PC-3 (cell line): ENCODE data around the gene FAM163B. TPM values are rescaled to one million over a fixed set of nuclear protein-coding genes. Genes with fewer than 3 reads are reported as not detected.

ENCODE experiments used
- ATAC-seq: fragments of 200-7000 bp; cut with Tn5 transposase; 2 replicates; pipeline ENCODE4 v1.9.1; 2020; ENCODE audit warnings: mild to moderate bottlenecking, moderate library complexity
- BruUV-seq: library from RNA; stranded (reverse); fragments of 400-500 nt; replicated peaks from 2 replicates; lab custom pipeline; 2021; lab: Mats Ljungman, UMichigan
- CTCF ChIA-PET: fragments of 300-600 bp; sonication (Branson Sonifier 250); formaldehyde crosslinking; loops from one replicate; lab custom pipeline; 2022; ENCODE audit warnings: antibody characterized with exemption; lab: Charles Lee
- POLR2A ChIA-PET: fragments of 300-600 bp; sonication (Branson Sonifier 250); formaldehyde crosslinking; loops from one replicate; lab custom pipeline; 2022; ENCODE audit warnings: antibody characterized with exemption; ENCODE audit not compliant: unreplicated experiment; lab: Charles Lee
- DNase-seq: peaks from one replicate; pipeline ENCODE4 v3.0.0-alpha.2; 2015
- H2AFZ ChIP-seq: fragments of 300-600 bp; sonication (generic); 2 replicates; pipeline ENCODE4 v1.6.0; 2016; ENCODE audit warnings: antibody characterized with exemption, low read length
- H3F3A ChIP-seq: fragments of 300-600 bp; sonication (generic); one replicate; pipeline ENCODE4 v1.6.0; 2017; ENCODE audit warnings: antibody characterized with exemption, low read length, control low read depth, mild to moderate bottlenecking; ENCODE audit not compliant: unreplicated experiment
- H3K27ac ChIP-seq: fragments of 300-600 bp; sonication (generic); 2 replicates; pipeline ENCODE4 v1.5.1; 2016; ENCODE audit warnings: mild to moderate bottlenecking, low read length
- H3K27me3 ChIP-seq: fragments of 300-600 bp; sonication (generic); 2 replicates; pipeline ENCODE4 v1.6.1; 2016; ENCODE audit warnings: low read length, mixed read lengths
- H3K36me3 ChIP-seq: fragments of 300-600 bp; sonication (generic); 2 replicates; pipeline ENCODE4 v1.6.1; 2016; ENCODE audit warnings: low read depth, mixed run types, low read length, mixed read lengths
- H3K4me1 ChIP-seq: fragments of 300-600 bp; sonication (generic); 2 replicates; pipeline ENCODE4 v1.5.1; 2016; ENCODE audit warnings: low read length; ENCODE audit not compliant: insufficient read depth
- H3K4me2 ChIP-seq: fragments of 300-600 bp; sonication (generic); 2 replicates; pipeline ENCODE4 v1.6.0; 2016; ENCODE audit warnings: low read length
- H3K4me3 ChIP-seq: fragments of 300-600 bp; sonication (generic); 2 replicates; pipeline ENCODE4 v1.5.1; 2016; ENCODE audit warnings: mild to moderate bottlenecking, low read length, mixed read lengths
- H3K79me2 ChIP-seq: fragments of 300-600 bp; sonication (generic); 2 replicates; pipeline ENCODE4 v1.6.1; 2017; ENCODE audit warnings: low read length, mixed read lengths
- H3K9ac ChIP-seq: fragments of 300-600 bp; sonication (generic); 2 replicates; pipeline ENCODE4 v1.6.0; 2016; ENCODE audit warnings: mild to moderate bottlenecking, low read length
- H3K9me2 ChIP-seq: fragments of 300-600 bp; sonication (generic); replicated peaks from 2 replicates; pipeline ENCODE4 v1.6.1; 2016; ENCODE audit warnings: mixed run types, low read length, mixed read lengths
- H3K9me3 ChIP-seq: fragments of 300-600 bp; sonication (generic); 2 replicates; pipeline ENCODE4 v1.6.1; 2016; ENCODE audit warnings: low read length, mixed read lengths
- H4K20me1 ChIP-seq: fragments of 300-600 bp; sonication (generic); 2 replicates; pipeline ENCODE4 v1.6.1; 2016; ENCODE audit warnings: low read length, mixed read lengths
- EZH2 ChIP-seq: fragments of 300-600 bp; sonication (generic); IDR thresholded peaks from one replicate; pipeline ENCODE4 v1.6.1; 2017; ENCODE audit warnings: antibody characterized with exemption, mild to moderate bottlenecking, low read length; ENCODE audit not compliant: unreplicated experiment
- EZH2phosphoT487 ChIP-seq: fragments of 300-600 bp; sonication (generic); IDR thresholded peaks from 2 replicates; pipeline ENCODE4 v1.6.1; 2018; ENCODE audit warnings: mild to moderate bottlenecking, antibody characterized with exemption, low read length, borderline replicate concordance
- intact Hi-C: fragments of 100-400 bp; cut with micrococcal nuclease; formaldehyde crosslinking; loops from 2 replicates; pipeline ENCODE4 v1.9.0; 2023
- total RNA-seq: library from RNA; depleted of rRNA; stranded (reverse); fragments of >200 nt; gene quantifications from 2 replicates; pipeline ENCODE4 v1.2.3, GENCODE V29; 2014
- TF ChIP-seq, protein P1 (sequence below): fragments of 300-600 bp; sonication (generic); conservative IDR thresholded peaks from 2 replicates; pipeline ENCODE4 v1.5.1; 2017; ENCODE audit warnings: antibody characterized with exemption, low read depth, mild to moderate bottlenecking, low read length

FAM163B gene
- total RNA-seq, 1 experiment from 2014 or later: not detected

DNA sequence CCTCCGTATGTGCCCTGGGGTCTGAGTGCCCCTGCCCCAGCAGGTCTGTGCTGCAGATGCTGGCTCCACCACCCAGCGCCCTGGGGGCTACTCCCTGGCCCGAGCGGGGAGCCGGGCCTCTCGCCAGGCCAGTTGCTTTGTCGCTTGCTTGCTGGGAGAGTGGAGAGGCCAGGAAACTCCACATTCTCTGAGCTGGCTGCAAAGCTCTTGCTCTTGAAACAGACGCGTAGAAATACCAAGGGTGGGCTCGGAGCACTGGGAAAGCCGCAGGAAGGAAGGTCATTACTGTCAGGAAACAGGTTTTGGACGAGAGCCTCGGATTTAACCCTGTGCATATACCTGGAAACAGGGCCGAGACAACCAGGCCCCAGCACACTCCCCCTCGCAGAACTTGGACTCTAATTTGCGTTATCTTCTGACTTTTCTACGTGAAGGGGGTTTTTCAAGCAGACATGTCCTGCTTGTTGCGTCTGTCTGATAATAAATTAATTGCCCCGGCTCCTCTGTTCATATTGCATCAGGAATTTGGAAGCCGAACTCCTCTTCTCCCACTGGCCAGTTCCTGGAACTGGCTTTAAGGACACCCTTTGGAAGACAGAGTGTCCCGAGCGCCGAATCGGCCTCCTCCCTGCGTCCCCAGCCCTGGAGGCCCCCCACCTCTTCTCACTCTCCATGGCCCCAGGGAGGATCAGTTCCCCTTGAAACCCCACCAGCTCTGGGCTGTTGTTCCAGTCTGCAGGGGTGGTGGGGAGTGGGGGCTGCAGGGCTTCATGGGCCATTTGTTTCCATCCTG is 63.5 kb downstream of the FAM163B start:
- H3K4me1 ChIP-seq: no peaks in the 10 kb centered on the region
- no TSS peak for BruUV-seq
- H3K27me3 ChIP-seq: no peaks in the 10 kb centered on the region

DNA sequence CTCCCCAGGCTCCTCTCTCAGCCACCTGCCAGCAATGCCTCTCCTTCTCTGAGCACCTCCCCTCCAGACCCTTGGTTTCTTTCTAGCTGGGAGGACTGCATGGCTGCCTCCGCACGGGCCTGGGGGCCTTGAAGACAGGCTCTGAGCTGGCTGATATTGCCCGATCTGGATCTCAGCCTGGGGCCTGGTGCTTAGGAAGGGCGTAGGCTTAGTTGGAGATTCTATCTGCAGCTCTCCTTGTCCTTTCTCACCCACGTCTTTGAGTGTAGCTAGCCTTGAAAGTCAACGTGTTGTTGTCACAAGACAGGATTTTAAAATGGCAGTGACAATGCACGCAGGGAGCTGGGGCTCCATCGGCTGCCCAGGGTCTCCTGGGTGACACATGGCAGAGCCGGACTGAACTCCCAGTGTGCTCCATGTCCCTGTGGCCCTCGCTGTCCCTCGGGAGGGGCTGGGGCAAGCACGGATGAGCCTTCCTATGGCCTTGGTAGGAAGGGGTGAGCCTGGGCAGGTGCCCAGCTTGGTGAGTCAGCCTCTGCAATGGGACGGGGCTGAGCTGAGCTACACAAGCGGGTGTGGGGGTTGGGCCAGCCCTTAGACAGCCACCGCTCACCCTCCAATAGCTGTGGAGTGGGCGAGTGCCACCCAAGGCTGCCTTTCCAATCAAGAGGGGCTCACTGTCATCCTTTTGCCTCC is 65.3 kb downstream of the FAM163B start:
- H3K9ac ChIP-seq: no peak overlapping the region
- H3K4me2 ChIP-seq: no peak overlapping the region
- TF ChIP-seq EZH2 (no peak), EZH2phosphoT487 (no peak)
- TF ChIP-seq, protein P1, sequence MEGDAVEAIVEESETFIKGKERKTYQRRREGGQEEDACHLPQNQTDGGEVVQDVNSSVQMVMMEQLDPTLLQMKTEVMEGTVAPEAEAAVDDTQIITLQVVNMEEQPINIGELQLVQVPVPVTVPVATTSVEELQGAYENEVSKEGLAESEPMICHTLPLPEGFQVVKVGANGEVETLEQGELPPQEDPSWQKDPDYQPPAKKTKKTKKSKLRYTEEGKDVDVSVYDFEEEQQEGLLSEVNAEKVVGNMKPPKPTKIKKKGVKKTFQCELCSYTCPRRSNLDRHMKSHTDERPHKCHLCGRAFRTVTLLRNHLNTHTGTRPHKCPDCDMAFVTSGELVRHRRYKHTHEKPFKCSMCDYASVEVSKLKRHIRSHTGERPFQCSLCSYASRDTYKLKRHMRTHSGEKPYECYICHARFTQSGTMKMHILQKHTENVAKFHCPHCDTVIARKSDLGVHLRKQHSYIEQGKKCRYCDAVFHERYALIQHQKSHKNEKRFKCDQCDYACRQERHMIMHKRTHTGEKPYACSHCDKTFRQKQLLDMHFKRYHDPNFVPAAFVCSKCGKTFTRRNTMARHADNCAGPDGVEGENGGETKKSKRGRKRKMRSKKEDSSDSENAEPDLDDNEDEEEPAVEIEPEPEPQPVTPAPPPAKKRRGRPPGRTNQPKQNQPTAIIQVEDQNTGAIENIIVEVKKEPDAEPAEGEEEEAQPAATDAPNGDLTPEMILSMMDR: no peak
- no peaks in the 10 kb centered on the region for H3K4me1 ChIP-seq
- H3K9me2 ChIP-seq: no peaks in the 10 kb centered on the region
- H3K27ac ChIP-seq: no peak overlapping the region
- ATAC-seq: no peak
- no peaks in the 10 kb centered on the region for H3K9me3 ChIP-seq
- no peaks in the 10 kb centered on the region for H3K27me3 ChIP-seq
- no TSS peak for BruUV-seq
- DNase-seq: no peak
- CTCF ChIA-PET: no interaction called here
- no peak overlapping the region for H2AFZ ChIP-seq
- intact Hi-C loops: no loop called here
- H3K4me3 ChIP-seq: no peak overlapping the region
- no peaks in the 10 kb centered on the region for H4K20me1 ChIP-seq
- no peaks in the 10 kb centered on the region for H3F3A ChIP-seq
- H3K36me3 ChIP-seq: no peaks in the 10 kb centered on the region
- POLR2A ChIA-PET: no interaction called here
- no peaks in the 10 kb centered on the region for H3K79me2 ChIP-seq

More for the DNA sequence above, 63.5 kb downstream of the FAM163B start:
- H3K4me3 ChIP-seq: no peak overlapping the region
- no peak overlapping the region for H3K9ac ChIP-seq
- H3K36me3 ChIP-seq: no peaks in the 10 kb centered on the region
- no peaks in the 10 kb centered on the region for H3K79me2 ChIP-seq
- no peaks in the 10 kb centered on the region for H3K9me3 ChIP-seq
- DNase-seq (no peak), ATAC-seq (no peak)
- no peak overlapping the region for H3K4me2 ChIP-seq
- H3K27ac ChIP-seq: no peak overlapping the region
- H3K9me2 ChIP-seq: no peaks in the 10 kb centered on the region
- H2AFZ ChIP-seq: no peak overlapping the region
- intact Hi-C loops: no loop called here
- TF ChIP-seq EZH2: no peak
- TF ChIP-seq, protein P1: no peak
- no peak for TF ChIP-seq EZH2phosphoT487
- ChIA-PET CTCF (no interaction called here), POLR2A (no interaction called here)
- no peaks in the 10 kb centered on the region for H4K20me1 ChIP-seq
- no peaks in the 10 kb centered on the region for H3F3A ChIP-seq

- no peaks in the 10 kb centered on the region for H3F3A ChIP-seq
- DNase-seq (no peak), ATAC-seq (no peak)
- TF ChIP-seq EZH2 (no peak), EZH2phosphoT487 (no peak)
- TF ChIP-seq, protein P1: no peak
- H3K36me3 ChIP-seq: no peaks in the 10 kb centered on the region
- POLR2A ChIA-PET: no interaction called here
- no peaks in the 10 kb centered on the region for H4K20me1 ChIP-seq
- H2AFZ ChIP-seq: no peak overlapping the region
- CTCF ChIA-PET: no interaction called here
- H3K79me2 ChIP-seq: no peaks in the 10 kb centered on the region
- no peaks in the 10 kb centered on the region for H3K4me1 ChIP-seq
- intact Hi-C loops: no loop called here
- no TSS peak for BruUV-seq
- H3K27me3 ChIP-seq: no peaks in the 10 kb centered on the region
- no peaks in the 10 kb centered on the region for H3K9me2 ChIP-seq
- H3K4me3 ChIP-seq: no peak overlapping the region
- no peaks in the 10 kb centered on the region for H3K9me3 ChIP-seq
- no peak overlapping the region for H3K4me2 ChIP-seq
- no peak overlapping the region for H3K27ac ChIP-seq
- H3K9ac ChIP-seq: no peak overlapping the region
Measured at GRCh38 chr9:133542002-133542401, 67.2 kb downstream of the FAM163B start.
